Stimulated activated naive CD8-positive, alpha-beta T cell treated with anti-CD3 and anti-CD28 coated beads, Interleukin-15, Interleukin-2, amounts not matched to agents 100 ng/mL and 50 ng/mL, for 24 hours (primary cell): ENCODE results near the gene CHSY3.

Experiments
- H3K27ac Mint-ChIP-seq: one replicate; pipeline ENCODE4 v1.8.0; 2021; ENCODE audit warnings: mild to moderate bottlenecking, mixed read lengths
- H3K27me3 Mint-ChIP-seq: one replicate; pipeline ENCODE4 v1.8.0; 2021; ENCODE audit warnings: mixed read lengths
- H3K36me3 Mint-ChIP-seq: one replicate; pipeline ENCODE4 v1.8.0; 2021; ENCODE audit warnings: low read depth, mixed read lengths
- H3K4me1 Mint-ChIP-seq: one replicate; pipeline ENCODE4 v1.8.0; 2021; ENCODE audit warnings: low read depth, mixed read lengths
- H3K4me3 Mint-ChIP-seq: one replicate; pipeline ENCODE4 v1.8.0; 2021; ENCODE audit warnings: mild to moderate bottlenecking, mixed read lengths
- H3K9me3 Mint-ChIP-seq: one replicate; pipeline ENCODE4 v1.8.0; 2021; ENCODE audit warnings: mixed read lengths

The CHSY3 gene

DNA sequence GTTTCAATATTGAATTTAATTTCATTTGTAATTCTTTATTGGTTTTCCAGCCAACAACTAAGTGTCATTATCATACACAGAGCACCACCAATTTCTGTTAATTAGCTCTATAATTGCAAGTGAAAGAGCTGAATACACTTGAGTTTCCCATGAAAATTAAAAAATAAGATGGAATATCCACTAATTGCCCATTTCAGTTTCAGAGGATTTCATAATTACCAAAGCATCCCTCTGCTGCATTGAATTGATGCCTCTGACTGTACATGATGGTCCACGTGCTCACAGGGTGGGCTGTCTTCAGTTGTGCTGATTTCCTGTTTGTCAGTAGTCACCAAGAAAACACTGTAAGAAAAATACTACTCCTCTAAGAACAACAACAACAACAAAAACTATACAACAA lies 163.8 kb downstream of the CHSY3 start:
- no peak overlapping the region for H3K4me3 Mint-ChIP-seq

GRCh38 chr5:130068988-130069387 lies 164.7 kb downstream of the CHSY3 start:
- Mint-ChIP-seq H3K36me3 (no peaks in the 10 kb centered on the region), H3K27ac (no peak overlapping the region), H3K4me1 (no peaks in the 10 kb centered on the region), H3K27me3 (no peaks in the 10 kb centered on the region), H3K4me3 (no peak overlapping the region), H3K9me3 (no peaks in the 10 kb centered on the region)

More for the DNA sequence above, 163.8 kb downstream of the CHSY3 start:
- H3K9me3 Mint-ChIP-seq = no peaks in the 10 kb centered on the region
- H3K36me3 Mint-ChIP-seq = no peaks in the 10 kb centered on the region
- no peaks in the 10 kb centered on the region for H3K27me3 Mint-ChIP-seq
- no peak overlapping the region for H3K27ac Mint-ChIP-seq
- H3K4me1 Mint-ChIP-seq = no peaks in the 10 kb centered on the region

GRCh38 chr5:130074820-130075219 lies 170.6 kb downstream of the CHSY3 start:
- Mint-ChIP-seq H3K4me3 (no peak overlapping the region), H3K27me3 (no peaks in the 10 kb centered on the region), H3K27ac (no peak overlapping the region)

DNA sequence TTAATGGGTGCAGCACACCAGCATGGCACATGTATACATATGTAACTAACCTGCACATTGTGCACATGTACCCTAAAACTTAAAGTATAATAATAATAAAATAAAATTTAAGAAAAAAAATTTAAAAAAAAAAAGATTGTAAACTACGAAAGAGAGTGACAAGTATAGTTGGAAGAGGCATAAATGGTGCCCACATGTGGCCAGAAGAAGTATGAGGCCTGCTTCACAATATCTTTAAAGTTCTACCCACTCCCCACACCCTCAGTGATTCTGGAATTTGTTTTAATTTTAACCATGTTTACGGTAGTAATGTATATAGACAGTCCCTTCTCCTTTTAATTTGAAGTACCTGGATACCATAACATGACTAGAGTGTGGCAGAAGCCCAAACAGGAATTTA lies 172.7 kb downstream of the CHSY3 start:
- Mint-ChIP-seq H3K36me3 (no peaks in the 10 kb centered on the region), H3K27me3 (no peaks in the 10 kb centered on the region), H3K9me3 (no peaks in the 10 kb centered on the region), H3K27ac (no peak overlapping the region), H3K4me3 (no peak overlapping the region), H3K4me1 (no peaks in the 10 kb centered on the region)

More at GRCh38 chr5:130074820-130075219, 170.6 kb downstream of the CHSY3 start:
- no peaks in the 10 kb centered on the region for H3K4me1 Mint-ChIP-seq
- no peaks in the 10 kb centered on the region for H3K9me3 Mint-ChIP-seq
- H3K36me3 Mint-ChIP-seq = no peaks in the 10 kb centered on the region

GRCh38 chr5:130078661-130079060 lies 174.4 kb downstream of the CHSY3 start:
- Mint-ChIP-seq H3K9me3 (no peaks in the 10 kb centered on the region), H3K27ac (no peak overlapping the region), H3K27me3 (no peaks in the 10 kb centered on the region), H3K4me1 (no peaks in the 10 kb centered on the region), H3K4me3 (no peak overlapping the region), H3K36me3 (no peaks in the 10 kb centered on the region)

DNA sequence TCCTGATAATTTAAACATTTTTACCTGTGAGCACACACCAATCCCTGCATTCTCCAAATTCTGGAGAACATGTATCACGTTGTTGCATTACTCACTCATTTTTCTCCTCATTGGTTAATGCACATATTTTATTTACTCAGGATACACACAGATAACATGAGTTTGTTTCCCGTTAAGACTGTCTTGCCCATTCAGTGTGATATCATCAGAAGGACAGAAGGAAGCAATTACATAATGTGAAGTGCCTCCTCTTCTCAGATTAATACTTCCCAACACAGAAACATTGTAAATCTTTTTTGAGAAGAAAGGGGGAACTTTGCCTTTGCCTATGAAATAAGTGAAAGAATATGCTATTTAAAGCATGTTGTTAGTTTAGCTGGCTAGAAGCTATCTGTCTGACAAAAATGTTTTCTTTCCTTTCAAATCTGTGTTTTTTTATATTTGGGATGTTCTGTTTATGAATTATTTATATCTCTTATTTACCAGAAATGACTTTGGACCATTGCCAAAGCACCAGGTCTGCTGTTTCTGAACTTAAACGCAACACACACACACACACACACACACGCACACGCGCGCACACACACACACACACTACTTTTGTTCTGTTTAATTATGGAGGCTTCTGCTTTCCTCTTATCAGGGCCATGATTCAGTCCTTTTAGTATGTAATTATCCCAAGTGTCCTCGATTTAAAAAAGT lies 186.5 kb downstream of the CHSY3 start:
- Mint-ChIP-seq H3K9me3 (peaks cover 4% of the 10 kb centered on the region), H3K36me3 (no peaks in the 10 kb centered on the region), H3K27ac (no peak overlapping the region), H3K27me3 (peaks cover under 1% of the 10 kb centered on the region), H3K4me1 (no peaks in the 10 kb centered on the region), H3K4me3 (no peak overlapping the region)

- Mint-ChIP-seq H3K4me3 (no peak overlapping the region), H3K27ac (no peak overlapping the region), H3K27me3 (no peaks in the 10 kb centered on the region), H3K4me1 (no peaks in the 10 kb centered on the region), H3K9me3 (peaks cover 4% of the 10 kb centered on the region), H3K36me3 (no peaks in the 10 kb centered on the region)
Measured at GRCh38 chr5:130092991-130093390, 188.7 kb downstream of the CHSY3 start.

- no peaks in the 10 kb centered on the region for H3K4me1 Mint-ChIP-seq
Measured at GRCh38 chr5:130096483-130096882, 192.2 kb downstream of the CHSY3 start.

GRCh38 chr5:130099008-130099407 lies 194.7 kb downstream of the CHSY3 start:
- Mint-ChIP-seq H3K36me3 (no peaks in the 10 kb centered on the region), H3K4me3 (no peak overlapping the region)

More at GRCh38 chr5:130096483-130096882, 192.2 kb downstream of the CHSY3 start:
- H3K9me3 Mint-ChIP-seq = no peaks in the 10 kb centered on the region
- no peak overlapping the region for H3K27ac Mint-ChIP-seq
- no peak overlapping the region for H3K4me3 Mint-ChIP-seq
- peaks cover 4% of the 10 kb centered on the region for H3K27me3 Mint-ChIP-seq
- no peaks in the 10 kb centered on the region for H3K36me3 Mint-ChIP-seq

GRCh38 chr5:130102375-130102774 lies 198.1 kb downstream of the CHSY3 start:
- H3K4me3 Mint-ChIP-seq = no peak overlapping the region
- H3K9me3 Mint-ChIP-seq = no peaks in the 10 kb centered on the region
- no peaks in the 10 kb centered on the region for H3K36me3 Mint-ChIP-seq
- no peaks in the 10 kb centered on the region for H3K4me1 Mint-ChIP-seq
- no peak overlapping the region for H3K27ac Mint-ChIP-seq
- H3K27me3 Mint-ChIP-seq = peaks cover 4% of the 10 kb centered on the region

More at GRCh38 chr5:130099008-130099407, 194.7 kb downstream of the CHSY3 start:
- Mint-ChIP-seq H3K4me1 (no peaks in the 10 kb centered on the region), H3K27me3 (peaks cover 4% of the 10 kb centered on the region), H3K9me3 (no peaks in the 10 kb centered on the region), H3K27ac (no peak overlapping the region)

- Mint-ChIP-seq H3K4me1 (no peaks in the 10 kb centered on the region), H3K4me3 (no peak overlapping the region), H3K36me3 (no peaks in the 10 kb centered on the region), H3K9me3 (no peaks in the 10 kb centered on the region), H3K27me3 (peaks cover 4% of the 10 kb centered on the region), H3K27ac (no peak overlapping the region)
Measured at GRCh38 chr5:130102960-130103359, 198.7 kb downstream of the CHSY3 start.

DNA sequence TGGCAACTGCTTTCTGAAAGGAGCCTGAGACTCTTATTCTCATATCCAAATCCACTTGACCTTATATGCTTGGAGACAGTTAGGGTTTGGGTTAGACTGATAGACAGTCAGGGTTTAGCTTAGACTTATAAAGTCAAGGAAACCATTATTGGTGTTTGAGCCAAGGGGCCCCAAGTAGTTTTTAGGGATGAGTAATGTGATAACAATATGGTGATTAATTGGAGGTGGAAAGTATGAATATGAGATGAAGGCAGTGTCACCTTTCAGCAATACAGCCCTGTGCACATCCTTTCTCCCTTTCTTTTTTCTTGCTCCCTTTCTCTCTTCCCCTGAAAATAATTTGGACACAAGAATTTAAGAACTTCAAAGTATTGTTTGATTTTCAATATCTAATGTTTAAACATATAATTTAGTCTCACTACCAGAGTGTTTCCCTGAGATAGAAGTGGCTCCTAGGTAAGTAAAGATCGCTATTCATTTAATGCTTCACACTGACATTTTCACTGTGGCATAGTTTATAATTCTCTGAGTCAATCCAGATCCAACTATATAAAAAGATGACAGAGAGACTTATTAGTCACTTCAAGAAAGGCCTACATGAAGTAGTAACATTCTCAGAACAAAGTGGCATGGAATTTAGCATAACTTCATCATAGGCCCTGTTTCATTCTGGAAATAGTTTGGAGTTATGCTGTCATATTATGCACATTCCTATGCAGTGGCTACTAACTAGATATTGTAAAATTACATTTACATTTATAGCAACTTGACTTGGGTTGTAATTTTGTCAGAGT lies 200.8 kb downstream of the CHSY3 start:
- Mint-ChIP-seq H3K27ac (no peak overlapping the region), H3K36me3 (no peaks in the 10 kb centered on the region), H3K4me3 (no peak overlapping the region), H3K4me1 (no peaks in the 10 kb centered on the region), H3K9me3 (no peaks in the 10 kb centered on the region), H3K27me3 (no peaks in the 10 kb centered on the region)

- Mint-ChIP-seq H3K4me3 (no peak overlapping the region), H3K36me3 (no peaks in the 10 kb centered on the region), H3K27me3 (no peaks in the 10 kb centered on the region), H3K9me3 (no peaks in the 10 kb centered on the region), H3K4me1 (no peaks in the 10 kb centered on the region), H3K27ac (no peak overlapping the region)
Measured at GRCh38 chr5:130106480-130106879, 202.2 kb downstream of the CHSY3 start.

DNA sequence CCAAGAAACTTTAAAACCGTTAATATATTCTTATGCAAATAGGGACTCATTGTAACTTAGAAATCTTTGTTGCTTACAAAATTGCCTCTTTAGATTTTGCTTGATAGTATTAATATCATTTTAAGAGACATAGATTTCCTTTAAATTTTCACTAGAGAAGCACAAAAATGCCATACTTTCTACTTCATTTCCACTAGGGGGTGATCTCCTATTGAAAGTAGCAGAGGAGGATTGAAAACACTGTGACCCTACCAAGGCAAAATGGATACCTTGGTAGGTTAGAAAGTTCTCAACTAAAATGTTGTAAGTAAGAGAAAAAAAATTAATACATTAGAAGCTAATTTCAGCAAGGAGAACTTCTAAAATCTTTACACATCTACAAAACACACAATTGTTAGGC lies 204.9 kb downstream of the CHSY3 start:
- no peaks in the 10 kb centered on the region for H3K27me3 Mint-ChIP-seq
- H3K36me3 Mint-ChIP-seq = no peaks in the 10 kb centered on the region
- no peak overlapping the region for H3K27ac Mint-ChIP-seq
- no peaks in the 10 kb centered on the region for H3K4me1 Mint-ChIP-seq
- no peaks in the 10 kb centered on the region for H3K9me3 Mint-ChIP-seq
- no peak overlapping the region for H3K4me3 Mint-ChIP-seq

- no peaks in the 10 kb centered on the region for H3K36me3 Mint-ChIP-seq
- H3K4me1 Mint-ChIP-seq = no peaks in the 10 kb centered on the region
- no peak overlapping the region for H3K4me3 Mint-ChIP-seq
- H3K27ac Mint-ChIP-seq = no peak overlapping the region
- H3K9me3 Mint-ChIP-seq = no peaks in the 10 kb centered on the region
- H3K27me3 Mint-ChIP-seq = no peaks in the 10 kb centered on the region
Measured at GRCh38 chr5:130110328-130110727, 206.1 kb downstream of the CHSY3 start.
